Coronary artery (tissue), 2 donors: Measurements from ENCODE around the gene FAM47E.
"Not testable (repeated sequence)": the region's sequence is repeated elsewhere in the genome, so short reads cannot be mapped to it uniquely, and the experiment has no call there.

Experiments used
- DNase-seq: peaks from one replicate; pipeline ENCODE4 v3.0.0-alpha.2; 2017; ENCODE audit warnings: low spot score
- H3K27ac ChIP-seq, 2 donors: fragments of 200-600 bp; sonication (generic); one replicate each; pipeline ENCODE4 v1.5.1; 2016 to 2019
- H3K4me3 ChIP-seq: fragments of 200-600 bp; sonication (generic); 2 replicates; pipeline ENCODE4 v1.5.1; 2016; ENCODE audit warnings: mild to moderate bottlenecking, moderate library complexity
- CTCF ChIP-seq: fragments of 200-600 bp; sonication (generic); IDR thresholded peaks from one replicate; pipeline ENCODE4 v1.5.1; 2019; ENCODE audit warnings: antibody characterized with exemption

The FAM47E gene

DNA sequence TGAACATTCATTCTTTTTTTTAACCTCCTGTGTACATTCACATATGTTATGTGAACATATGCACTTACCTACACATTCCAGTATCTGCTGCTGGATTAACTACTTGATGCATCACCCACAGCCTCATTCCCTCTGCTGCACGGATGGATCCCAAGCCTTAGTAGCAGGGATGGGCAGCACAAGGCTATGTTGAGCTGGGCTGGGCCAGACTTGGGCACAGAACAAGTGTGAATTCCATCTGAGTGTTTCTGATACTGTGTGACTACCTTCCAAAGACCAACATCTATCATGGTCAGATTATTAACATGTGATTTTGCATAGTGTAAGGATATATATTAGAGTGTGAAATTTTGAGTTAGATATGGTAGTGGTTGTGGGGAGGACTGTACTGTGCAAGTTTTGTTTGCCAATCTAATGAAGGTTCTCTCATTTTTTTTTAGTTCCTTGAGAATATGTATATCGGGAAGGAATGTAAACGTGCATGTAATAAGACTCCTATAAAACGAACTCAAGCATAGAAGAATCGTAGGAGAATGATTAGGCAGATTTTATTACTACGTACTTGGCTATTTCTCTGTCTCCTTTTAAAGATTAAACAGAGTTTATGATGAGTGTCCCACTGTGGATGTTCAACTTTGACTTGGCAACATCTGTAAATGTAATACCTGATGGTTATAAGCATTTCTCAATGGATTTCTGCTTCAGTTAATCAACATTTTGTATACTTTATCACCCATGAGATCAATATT, 31.6 kb downstream of the FAM47E start:
- H3K27ac ChIP-seq = no peak overlapping the region
- DNase-seq = no peak

GRCh38 chr4:76283900-76284299, 32.4 kb downstream of the FAM47E start:
- no peak overlapping the region for H3K27ac ChIP-seq
- no peak for TF ChIP-seq CTCF
- DNase-seq = no peak
- no peak overlapping the region for H3K4me3 ChIP-seq

More for the DNA sequence above, 31.6 kb downstream of the FAM47E start:
- TF ChIP-seq CTCF = no peak
- H3K4me3 ChIP-seq = no peak overlapping the region

- H3K4me3 ChIP-seq, H3K27ac ChIP-seq, DNase-seq: not testable (repeated sequence)
Measured at GRCh38 chr4:76287811-76288210, 36.3 kb downstream of the FAM47E start.

DNA sequence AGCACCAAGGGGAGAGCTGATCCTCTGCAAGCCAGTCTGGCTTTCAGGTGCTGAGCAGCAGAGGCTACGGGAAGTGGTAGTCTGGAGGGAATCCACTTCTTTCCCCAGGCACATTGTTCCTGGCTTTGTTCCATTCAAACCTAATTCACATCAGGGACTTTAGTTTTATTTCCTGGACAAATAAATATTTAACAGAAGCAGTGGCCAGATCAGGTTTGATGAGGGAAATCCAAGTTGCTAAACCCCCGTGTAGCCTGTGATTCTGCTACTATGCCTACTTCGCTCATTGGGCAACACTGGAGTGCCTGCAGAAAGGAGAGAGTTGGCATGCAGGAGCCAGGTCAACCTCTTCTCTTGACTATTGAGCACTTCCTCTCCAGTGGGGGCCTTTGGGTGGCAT, 41.2 kb downstream of the FAM47E start:
- TF ChIP-seq CTCF = no peak
- Histone ChIP-seq H3K27ac (no peak overlapping the region), H3K4me3 (no peak overlapping the region)
- no peak for DNase-seq

DNA sequence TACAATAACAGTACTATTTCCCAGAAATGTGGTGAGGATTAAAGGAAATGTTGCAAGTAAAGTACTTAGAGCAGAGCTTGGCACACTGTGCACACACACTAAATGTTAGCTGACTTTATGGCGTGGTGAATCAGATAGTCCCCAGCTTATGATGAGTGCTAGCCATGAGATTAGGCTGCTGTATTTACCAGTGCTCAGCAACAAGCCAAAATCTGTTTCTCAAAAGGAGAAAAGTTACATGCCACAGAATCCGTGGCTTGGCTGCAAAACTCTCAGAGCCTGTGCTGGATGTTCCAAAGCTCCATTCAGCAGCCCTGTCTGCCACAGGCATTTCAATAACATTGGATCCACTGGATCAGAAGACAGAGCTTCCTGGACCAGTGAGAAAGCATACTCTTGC, 42.3 kb downstream of the FAM47E start:
- H3K27ac ChIP-seq = no peak overlapping the region
- no peak overlapping the region for H3K4me3 ChIP-seq
- no peak for TF ChIP-seq CTCF
- no peak for DNase-seq

GRCh38 chr4:76296286-76296820, 44.8 kb downstream of the FAM47E start:
- DNase-seq = no peak
- TF ChIP-seq CTCF = no peak
- Histone ChIP-seq H3K27ac (no peak overlapping the region), H3K4me3 (no peak overlapping the region)

DNA sequence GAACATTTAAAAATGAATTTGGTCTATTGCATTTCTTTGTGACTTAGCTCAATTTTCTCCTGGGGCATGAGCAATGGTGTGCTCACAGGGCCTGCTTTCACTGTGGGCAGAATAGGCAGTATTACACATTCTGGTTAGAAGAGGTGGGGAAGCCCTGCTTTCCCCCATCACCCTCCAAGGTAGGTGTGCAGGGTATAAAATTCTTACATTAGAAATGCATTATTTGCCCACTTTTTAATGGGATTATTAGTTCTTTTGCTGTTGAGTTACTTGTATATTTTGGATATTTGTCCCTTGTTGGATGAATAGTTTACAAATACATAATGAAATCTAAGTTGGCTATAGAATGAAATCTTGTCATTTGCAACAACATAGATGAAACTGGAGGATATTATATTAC, 46.7 kb downstream of the FAM47E start:
- H3K4me3 ChIP-seq = no peak overlapping the region
- no peak overlapping the region for H3K27ac ChIP-seq
- no peak for TF ChIP-seq CTCF
- DNase-seq = no peak
